K562 (cell line): Measurements from ENCODE around the gene PPM1N. TPM values are rescaled to one million over a fixed set of nuclear protein-coding genes. Genes with fewer than 3 reads are reported as not detected.

Source experiments
- CBX3 ChIP-seq, 2 experiments: IDR thresholded peaks; 1 replicate in 1 of 2; 2 replicates in 1 of 2; pipeline ENCODE4 v1.6.1; 2012; ENCODE audit warnings: inconsistent platforms in 2 of 2, low read length in 2 of 2, borderline replicate concordance in 1 of 2, control low read depth in 1 of 2
- CREM ChIP-seq: IDR thresholded peaks from 2 replicates; pipeline ENCODE4 v1.6.1; 2014; ENCODE audit warnings: antibody characterized with exemption, low read depth
- CTCF ChIP-seq, 3 experiments: IDR thresholded peaks in 2 of 3; conservative IDR thresholded peaks in 1 of 3; 2 replicates each; pipeline ENCODE4 v1.5.1; 2011 to 2012; ENCODE audit warnings: low read length in 3 of 3, mild to moderate bottlenecking in 3 of 3, control low read depth in 2 of 3, improper control_type of control experiment in 1 of 3, inconsistent platforms in 1 of 3, low read depth in 1 of 3, mixed read lengths in 1 of 3, moderate library complexity in 1 of 3; ENCODE audit not compliant: insufficient read depth in 2 of 3
- FOXM1 ChIP-seq, 2 experiments: fragments of 450-650 bp in 1 of 2; sonication (generic) in 1 of 2; formaldehyde crosslinking in 1 of 2; IDR thresholded peaks; 2 replicates each; pipeline versions ENCODE4 v1.6.1 to v1.9.0; 2017 to 2022; ENCODE audit warnings: low read depth in 2 of 2, mild to moderate bottlenecking in 2 of 2, missing genetic modification reagents in 1 of 2, moderate library complexity in 1 of 2
- HDAC8 ChIP-seq: fragments of 450-650 bp; IDR thresholded peaks from 2 replicates; pipeline ENCODE4 v1.6.1; 2016; ENCODE audit warnings: mild to moderate bottlenecking, missing genetic modification characterization, moderate library complexity, missing compliant biosample characterization
- KHSRP ChIP-seq: fragments of 450-650 bp; IDR thresholded peaks from 2 replicates; pipeline ENCODE4 v1.6.1; 2017
- NR3C1 ChIP-seq: sonication (generic); formaldehyde crosslinking; IDR thresholded peaks from 2 replicates; pipeline ENCODE4 v1.8.1; 2022; ENCODE audit warnings: missing genetic modification reagents
- PATZ1 ChIP-seq: fragments of 250-450 bp; sonication (Bioruptor Pico); IDR thresholded peaks from 2 replicates; pipeline ENCODE4 v1.5.0; 2020; ENCODE audit warnings: mild to moderate bottlenecking, borderline replicate concordance
- PURB ChIP-seq: sonication (generic); formaldehyde crosslinking; IDR thresholded peaks from 2 replicates; pipeline ENCODE4 v1.9.0; 2021; ENCODE audit warnings: low read depth, mild to moderate bottlenecking, missing genetic modification reagents
- RBM14 ChIP-seq: fragments of 200-400 bp; formaldehyde crosslinking; IDR thresholded peaks from 2 replicates; pipeline ENCODE4 v1.6.1; 2018; ENCODE audit warnings: low read depth, mild to moderate bottlenecking, low read length, moderate library complexity, borderline replicate concordance; ENCODE audit not compliant: insufficient read depth
- SREBF1 ChIP-seq: fragments of 150-350 bp; IDR thresholded peaks from 2 replicates; pipeline ENCODE4 v1.6.1; 2014; ENCODE audit warnings: antibody characterized with exemption, low read depth, low read length, borderline replicate concordance
- ZBTB33 ChIP-seq: sonication (generic); formaldehyde crosslinking; IDR thresholded peaks from 2 replicates; pipeline ENCODE4 v1.8.1; 2023; ENCODE audit warnings: mild to moderate bottlenecking, missing genetic modification reagents
- ZBTB49 ChIP-seq: sonication (generic); formaldehyde crosslinking; IDR thresholded peaks from 2 replicates; pipeline ENCODE4 v1.8.0; 2022; ENCODE audit warnings: missing genetic modification reagents, mild to moderate bottlenecking, borderline replicate concordance
- ZNF76 ChIP-seq: fragments of 250-450 bp; sonication (Bioruptor Pico); IDR thresholded peaks from 2 replicates; pipeline ENCODE4 v1.4.0; 2020; ENCODE audit warnings: mild to moderate bottlenecking, moderate library complexity, borderline replicate concordance
- polyA plus RNA-seq, 8 experiments: library from polyadenylated mRNA; depleted of rRNA in 4 of 8; stranded (reverse) in 5 of 8; unstranded in 3 of 8; fragments of >200 nt; fragmentation: Nextera tagmentation in 2 of 8; fragmentation: Illumina TruSeq in 1 of 8; extraction: Ambion mirVana in 2 of 8; extraction: Trizol in 1 of 8; gene quantifications; 2 replicates each; pipeline versions ENCODE4 v1.2.1 to v1.2.3, GENCODE V29; 2011 to 2014; ENCODE audit warnings: inconsistent platforms in 1 of 8, missing spikeins in 1 of 8
- total RNA-seq, 7 experiments: library from RNA; depleted of rRNA in 6 of 7; stranded (reverse); fragments of >200 nt in 6 of 7; fragmentation: Illumina TruSeq in 2 of 7; extraction: Trizol in 2 of 7; gene quantifications; 2 replicates each; pipeline versions ENCODE4 v1.2.1 to v1.2.3, GENCODE V29; 2011 to 2021; ENCODE audit warnings: low replicate concordance in 1 of 7

The PPM1N gene
- total and polyA plus RNA-seq, 9 of the 15 experiments (the other 6 are each of a cell fraction or from before 2014, with no cell fraction given): 4.5 to 15.6 (median 8.7) TPM

- TF ChIP-seq ZNF76 (CRISPR knock-in tag) (no peak), RBM14 (no peak), ZBTB49 (CRISPR knock-in tag) (no peak), KHSRP (no peak), PATZ1 (CRISPR knock-in tag) (no peak), ZBTB33 (CRISPR knock-in tag) (0 out of 2 replicates have a peak, but pooled peaks have one; percentile 13), FOXM1 (IDR thresholded peaks at IDR 0.05; ENCODE audit: low read depth) (no peak), FOXM1 (CRISPR knock-in tag; IDR thresholded peaks at IDR 0.05; ENCODE audit: low read depth) (no peak), SREBF1 (peak; percentile 78; the same call in 1 of the 2 replicates), CREM (peak; percentile 84), NR3C1 (CRISPR knock-in tag) (no peak), CTCF (IDR thresholded peaks at IDR 0.05 in 2 of 3, conservative IDR thresholded peaks at IDR 0.05 in 1 of 3; ENCODE audit: insufficient read depth in 2 of 3, low read depth in 1 of 3, low read length in 3 of 3) (peak; percentile 91 to 93 (median 93)), CBX3 (IDR thresholded peaks at IDR 0.05; ENCODE audit: borderline replicate concordance in 1 of 2, low read length in 2 of 2) (no peak; a peak in 1 of 3 replicates), PURB (CRISPR knock-in tag) (no peak), HDAC8 (tag) (no peak)
Observed at GRCh38 chr19:45485305-45486077, 12.8 kb upstream of the PPM1N start (continued).
